VCaP (cell line): Measurements from ENCODE around the gene HELB.
"Not testable (repeated sequence)": the region's sequence is repeated elsewhere in the genome, so short reads cannot be mapped to it uniquely, and the experiment has no call there.

Experiments
- H3K27ac ChIP-seq: fragments of 450-650 bp; 2 replicates; pipeline ENCODE4 v1.5.1; 2017
- TF ChIP-seq, protein P1 (sequence below): fragments of 450-650 bp; conservative IDR thresholded peaks from 2 replicates; pipeline ENCODE4 v1.5.1; 2017; ENCODE audit warnings: mild to moderate bottlenecking, moderate library complexity

The HELB gene

DNA sequence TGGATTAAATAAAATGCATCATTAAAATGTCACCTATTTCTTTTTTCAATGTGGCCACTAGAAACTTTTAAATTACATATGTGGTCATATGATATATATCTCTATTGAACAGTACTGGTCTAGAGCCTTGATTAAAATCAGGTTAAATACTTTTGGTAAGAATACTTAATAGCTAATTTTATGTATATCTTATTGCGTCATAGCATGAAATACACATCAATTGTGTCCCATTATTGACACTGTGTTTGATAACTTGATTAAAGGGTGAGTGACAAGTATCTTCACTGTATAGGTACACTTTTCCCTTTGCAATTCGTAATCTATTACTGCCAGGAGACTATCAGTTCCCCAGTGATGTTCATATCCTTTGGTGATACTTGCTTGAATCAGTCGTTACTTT lies 4.4 kb upstream of the HELB start:
- H3K27ac ChIP-seq, result no peak overlapping the region

DNA sequence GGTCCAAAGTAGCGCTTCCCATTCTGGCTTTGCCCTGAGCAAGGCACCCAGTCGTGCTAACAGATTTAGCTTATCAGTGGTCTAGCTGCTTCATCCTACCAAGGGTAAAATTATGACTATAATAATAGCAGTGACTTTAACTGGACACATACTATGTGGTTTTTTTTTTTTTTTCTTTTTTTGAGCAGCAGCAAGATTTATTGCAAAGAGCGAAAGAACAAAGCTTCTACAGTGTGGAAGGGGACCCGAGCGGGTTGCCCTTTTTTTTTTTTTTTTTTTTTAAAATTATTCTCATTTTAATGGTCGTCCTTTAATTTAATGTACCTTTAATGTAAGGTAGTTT lies 505 bp downstream of the HELB start:
- TF ChIP-seq, protein P1, sequence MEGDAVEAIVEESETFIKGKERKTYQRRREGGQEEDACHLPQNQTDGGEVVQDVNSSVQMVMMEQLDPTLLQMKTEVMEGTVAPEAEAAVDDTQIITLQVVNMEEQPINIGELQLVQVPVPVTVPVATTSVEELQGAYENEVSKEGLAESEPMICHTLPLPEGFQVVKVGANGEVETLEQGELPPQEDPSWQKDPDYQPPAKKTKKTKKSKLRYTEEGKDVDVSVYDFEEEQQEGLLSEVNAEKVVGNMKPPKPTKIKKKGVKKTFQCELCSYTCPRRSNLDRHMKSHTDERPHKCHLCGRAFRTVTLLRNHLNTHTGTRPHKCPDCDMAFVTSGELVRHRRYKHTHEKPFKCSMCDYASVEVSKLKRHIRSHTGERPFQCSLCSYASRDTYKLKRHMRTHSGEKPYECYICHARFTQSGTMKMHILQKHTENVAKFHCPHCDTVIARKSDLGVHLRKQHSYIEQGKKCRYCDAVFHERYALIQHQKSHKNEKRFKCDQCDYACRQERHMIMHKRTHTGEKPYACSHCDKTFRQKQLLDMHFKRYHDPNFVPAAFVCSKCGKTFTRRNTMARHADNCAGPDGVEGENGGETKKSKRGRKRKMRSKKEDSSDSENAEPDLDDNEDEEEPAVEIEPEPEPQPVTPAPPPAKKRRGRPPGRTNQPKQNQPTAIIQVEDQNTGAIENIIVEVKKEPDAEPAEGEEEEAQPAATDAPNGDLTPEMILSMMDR, result no peak
- H3K27ac ChIP-seq, result peak overlapping the region; percentile 58

More for the DNA sequence above, 4.4 kb upstream of the HELB start:
- TF ChIP-seq, protein P1, result no peak

DNA sequence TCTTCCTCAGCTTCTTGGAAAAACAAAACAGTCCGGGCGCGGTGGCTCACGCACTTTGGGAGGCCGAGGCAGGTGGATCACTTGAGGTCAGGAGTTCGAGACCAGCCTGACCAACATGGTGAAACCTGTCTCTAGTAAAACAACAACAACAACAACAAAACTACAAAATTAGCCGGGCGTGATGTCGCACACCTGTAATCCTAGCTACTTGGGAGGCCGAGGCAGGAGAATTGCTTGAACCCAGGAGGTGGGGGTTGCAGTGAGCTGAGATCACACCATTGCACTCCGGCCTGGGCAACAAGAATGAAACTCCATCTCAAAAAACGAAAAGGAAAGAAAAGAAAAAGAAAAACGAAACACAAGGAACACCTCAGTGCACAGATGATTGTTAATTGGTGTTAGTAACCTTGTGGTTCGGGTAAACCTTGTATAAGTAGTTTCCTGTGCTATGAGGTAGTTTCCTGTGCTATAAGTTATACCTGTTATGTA lies 1.1 kb downstream of the HELB start:
- H3K27ac ChIP-seq, result not testable (repeated sequence)

DNA sequence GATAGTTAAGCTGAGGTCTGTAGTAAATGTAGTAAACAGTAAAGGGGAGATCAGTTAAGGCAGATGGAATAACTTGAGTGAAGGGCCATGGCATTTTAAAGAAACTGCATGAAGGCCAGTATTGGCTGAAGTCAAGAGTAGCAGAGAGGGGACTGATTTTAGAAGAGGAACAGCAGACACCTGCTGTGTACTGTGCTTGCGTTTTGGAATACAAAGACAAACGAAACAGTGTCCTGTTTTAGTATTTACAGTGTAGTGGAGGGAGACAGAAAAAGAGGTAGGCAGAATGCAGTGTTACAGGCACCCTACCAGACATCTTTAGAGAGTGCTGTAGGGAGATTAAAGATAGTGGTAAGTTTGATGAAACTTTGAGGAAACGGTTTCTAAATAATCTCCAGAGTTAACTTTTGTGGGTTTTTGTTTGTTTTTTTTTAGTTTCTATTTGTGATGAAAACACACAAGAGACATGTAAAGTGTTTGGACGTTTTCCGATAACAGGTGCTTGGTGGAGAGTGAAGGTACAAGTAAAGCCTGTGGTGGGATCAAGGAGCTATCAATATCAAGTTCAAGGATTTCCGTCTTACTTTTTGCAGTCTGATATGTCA lies 2.1 kb downstream of the HELB start:
- TF ChIP-seq, protein P1, result no peak
- no peak overlapping the region for H3K27ac ChIP-seq

DNA sequence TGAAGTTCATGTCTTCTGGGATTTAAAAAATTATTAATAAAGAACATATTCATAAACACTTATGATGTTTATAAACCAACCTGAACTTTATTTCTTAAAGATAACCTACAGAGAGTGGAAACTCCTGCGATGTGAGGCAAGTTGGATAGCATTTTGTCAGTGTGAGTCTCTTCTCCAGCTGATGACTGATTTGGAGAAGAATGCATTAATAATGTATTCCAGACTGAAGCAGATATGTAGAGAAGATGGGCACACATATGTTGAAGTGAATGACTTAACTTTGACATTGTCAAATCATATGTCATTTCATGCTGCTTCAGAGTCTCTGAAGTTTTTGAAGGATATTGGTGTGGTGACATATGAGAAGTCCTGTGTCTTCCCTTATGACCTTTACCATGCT lies 7.3 kb downstream of the HELB start:
- TF ChIP-seq, protein P1, result no peak
- H3K27ac ChIP-seq, result no peak overlapping the region

DNA sequence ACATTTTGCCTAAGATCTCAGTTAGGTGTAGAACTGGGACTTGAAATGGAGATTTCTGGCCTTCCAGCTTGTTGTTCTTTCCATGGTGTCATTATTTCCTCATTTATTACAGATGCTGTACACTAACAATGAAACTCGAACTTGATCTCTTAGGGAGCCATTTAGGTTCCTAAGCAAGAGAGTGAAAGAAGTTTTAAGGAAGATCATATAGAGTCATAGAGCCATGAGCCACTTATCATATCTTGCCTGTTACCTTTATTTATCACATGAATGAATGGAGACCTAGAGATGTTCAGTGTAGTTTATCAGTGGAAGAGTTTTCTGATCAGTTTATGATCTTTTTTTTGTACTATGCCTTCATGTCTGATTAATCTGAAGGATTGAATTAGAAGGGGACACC lies 9.9 kb downstream of the HELB start:
- no peak overlapping the region for H3K27ac ChIP-seq

DNA sequence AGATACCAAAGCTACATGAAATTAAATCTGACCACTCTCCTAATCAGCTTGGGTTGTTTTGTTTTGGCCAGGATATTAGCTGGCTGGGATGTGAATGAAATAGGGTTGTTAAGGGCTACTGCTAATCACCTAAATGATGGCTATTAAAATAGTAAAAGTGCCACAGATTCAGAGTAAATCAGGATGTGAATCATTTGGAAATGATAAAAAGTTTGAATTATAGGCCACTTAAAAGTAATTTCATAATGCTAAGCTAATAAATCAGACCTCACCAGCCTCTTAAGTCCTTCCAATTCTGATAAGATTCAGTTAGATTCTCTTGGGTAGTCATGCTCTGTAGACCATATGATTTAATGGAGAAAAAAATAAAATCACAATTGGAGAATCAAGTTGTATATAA lies 12.0 kb downstream of the HELB start:
- H3K27ac ChIP-seq, result no peak overlapping the region
- TF ChIP-seq, protein P1, result no peak

More for the DNA sequence above, 9.9 kb downstream of the HELB start:
- TF ChIP-seq, protein P1, result no peak

DNA sequence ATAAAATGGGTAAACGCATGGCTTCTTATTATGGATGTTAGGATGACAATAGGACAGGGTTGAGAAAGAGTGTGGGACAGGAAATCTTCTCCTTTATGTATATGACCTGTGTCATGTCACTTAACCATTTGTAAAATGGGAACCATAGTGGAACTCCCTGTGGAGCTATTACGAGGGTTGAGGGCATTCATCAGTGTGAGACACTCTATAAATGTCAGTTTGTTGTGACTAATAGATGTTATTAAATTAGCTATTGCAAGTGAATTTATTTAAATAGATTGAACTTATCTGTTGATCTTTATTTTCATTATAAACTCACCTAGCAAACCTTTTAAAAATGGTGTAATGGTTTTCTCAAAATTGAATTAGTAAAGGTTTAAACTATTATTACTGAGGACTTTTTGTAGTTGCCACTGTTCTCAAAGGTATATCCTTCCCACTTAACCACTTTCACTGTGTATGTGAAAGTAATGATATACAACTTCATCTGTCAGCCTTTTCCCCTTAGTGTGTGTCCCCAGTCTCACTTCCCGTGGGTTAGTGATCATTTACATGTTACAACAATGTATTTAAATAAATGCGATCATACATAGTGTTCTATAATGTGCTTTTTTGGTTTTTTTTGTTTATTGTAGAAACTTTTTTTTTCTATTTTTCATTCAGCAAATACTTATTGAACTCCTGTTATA lies 17.1 kb downstream of the HELB start:
- TF ChIP-seq, protein P1, result no peak
- H3K27ac ChIP-seq, result no peak overlapping the region
